NCI-H1417 treated with DMSO at 0.1 percent for 48 hours (cell line): Measurements from ENCODE around the gene MICB.
"Not testable (repeated sequence)": the region's sequence is repeated elsewhere in the genome, so short reads cannot be mapped to it uniquely, and the experiment has no call there.

ENCODE experiments used
- DNase-seq: peaks from one replicate; lab custom pipeline; 2025; lab: John Stamatoyannopoulos, UW

Gene MICB

DNA sequence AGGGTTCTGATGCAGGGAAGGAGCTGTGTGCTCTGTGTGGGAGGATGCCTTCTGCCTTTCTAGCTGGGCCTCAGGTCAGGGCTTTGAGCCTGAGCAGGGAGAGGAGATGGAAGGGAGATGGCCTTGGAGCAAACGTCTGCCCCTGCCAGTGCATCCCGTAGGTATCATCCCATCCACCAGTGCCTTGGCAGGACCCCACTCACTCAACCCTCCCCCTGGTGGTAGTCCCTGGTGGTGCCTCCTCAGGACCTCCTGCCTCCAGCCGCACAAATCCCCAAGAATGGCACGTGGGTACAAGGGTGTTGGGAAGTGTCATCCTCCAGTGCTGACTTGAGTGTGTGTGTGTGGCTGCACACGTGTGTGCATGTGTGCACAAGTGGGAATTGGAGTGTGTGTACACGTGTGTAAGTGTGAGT lies 23.1 kb upstream of the MICB start:
- no peak for DNase-seq

DNA sequence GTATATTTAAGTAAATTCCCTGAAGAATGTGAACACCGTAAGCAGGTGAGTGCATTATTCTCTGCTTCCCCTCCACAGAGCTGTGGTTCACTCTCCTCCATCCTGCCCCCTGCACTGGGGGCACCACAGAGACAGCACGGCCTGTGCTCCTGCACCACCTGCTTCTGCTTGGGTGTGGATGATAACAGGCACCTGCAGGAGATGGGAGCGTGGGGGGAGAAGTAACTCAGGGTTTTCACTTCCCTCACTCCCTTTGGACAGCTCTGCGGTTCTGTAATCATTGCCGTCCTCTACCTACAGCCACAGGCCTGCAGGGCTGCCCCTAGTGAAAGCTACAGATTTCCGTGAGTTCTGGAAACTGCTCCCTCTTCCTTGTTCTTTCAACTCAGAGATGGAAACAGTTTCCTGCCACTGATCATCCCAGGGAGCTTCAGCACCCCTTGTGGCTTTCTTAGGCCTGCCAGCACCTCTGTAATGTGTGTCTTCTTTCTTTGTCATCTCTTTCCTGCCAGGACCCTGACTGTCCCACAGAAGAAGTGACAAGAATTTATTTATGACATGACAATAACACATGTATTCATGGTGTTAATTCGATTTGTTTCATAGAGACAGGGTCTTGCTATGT lies 21.3 kb upstream of the MICB start:
- DNase-seq: no peak

DNA sequence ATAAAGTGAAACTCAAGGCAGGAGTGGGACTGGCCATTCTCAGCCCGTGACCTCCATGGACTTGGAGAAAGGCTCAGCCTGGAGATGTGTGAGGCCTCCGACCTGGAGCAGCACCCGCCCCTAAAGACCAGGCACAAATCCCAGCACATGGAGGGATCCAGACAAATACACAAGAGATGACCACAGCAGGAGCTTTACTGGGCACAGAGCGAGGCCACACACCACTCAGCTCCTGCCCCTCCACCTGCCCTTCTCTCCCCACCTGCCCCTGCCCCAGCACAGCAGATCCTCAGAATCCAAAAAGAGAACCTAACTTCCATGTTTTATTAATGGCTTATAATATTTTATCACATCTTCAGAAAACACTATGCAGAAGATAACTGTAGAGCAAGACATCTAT lies 20.4 kb upstream of the MICB start:
- no peak for DNase-seq

DNA sequence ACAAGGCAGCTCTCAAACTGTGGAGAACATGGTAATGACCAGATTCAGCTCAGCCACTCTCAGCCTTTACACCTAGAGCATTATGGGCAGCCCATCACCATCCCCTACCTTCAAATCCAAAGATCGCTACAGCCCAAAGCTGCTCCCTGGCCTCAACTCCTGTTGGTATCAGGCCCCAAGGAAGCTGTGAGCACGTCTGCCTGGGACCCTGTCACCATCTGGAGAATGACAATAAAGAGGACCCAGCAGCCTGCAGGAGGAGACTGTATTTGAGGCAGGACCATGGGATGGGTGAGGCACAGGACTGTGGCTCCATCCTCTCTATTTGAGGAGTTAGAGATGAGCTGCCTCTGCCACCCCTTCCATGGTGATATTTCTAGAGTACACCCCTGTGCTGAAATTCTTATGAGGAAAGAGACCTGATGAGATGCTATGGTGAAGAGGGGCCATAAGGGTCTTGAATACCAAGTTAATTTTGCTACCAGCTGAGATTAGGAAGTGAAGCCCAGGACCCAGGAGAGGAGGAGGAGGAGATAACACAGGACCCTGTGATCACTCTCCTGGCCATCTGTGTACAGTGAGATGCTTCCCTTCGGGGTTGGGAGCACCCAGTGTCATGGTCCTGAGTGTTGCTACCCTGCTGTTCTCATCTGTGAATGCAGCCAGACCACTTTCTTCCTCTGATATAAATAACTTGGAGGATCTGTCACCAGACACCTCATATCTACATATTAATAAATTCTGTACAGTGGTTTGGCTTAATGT lies 19.6 kb upstream of the MICB start:
- no peak for DNase-seq

DNA sequence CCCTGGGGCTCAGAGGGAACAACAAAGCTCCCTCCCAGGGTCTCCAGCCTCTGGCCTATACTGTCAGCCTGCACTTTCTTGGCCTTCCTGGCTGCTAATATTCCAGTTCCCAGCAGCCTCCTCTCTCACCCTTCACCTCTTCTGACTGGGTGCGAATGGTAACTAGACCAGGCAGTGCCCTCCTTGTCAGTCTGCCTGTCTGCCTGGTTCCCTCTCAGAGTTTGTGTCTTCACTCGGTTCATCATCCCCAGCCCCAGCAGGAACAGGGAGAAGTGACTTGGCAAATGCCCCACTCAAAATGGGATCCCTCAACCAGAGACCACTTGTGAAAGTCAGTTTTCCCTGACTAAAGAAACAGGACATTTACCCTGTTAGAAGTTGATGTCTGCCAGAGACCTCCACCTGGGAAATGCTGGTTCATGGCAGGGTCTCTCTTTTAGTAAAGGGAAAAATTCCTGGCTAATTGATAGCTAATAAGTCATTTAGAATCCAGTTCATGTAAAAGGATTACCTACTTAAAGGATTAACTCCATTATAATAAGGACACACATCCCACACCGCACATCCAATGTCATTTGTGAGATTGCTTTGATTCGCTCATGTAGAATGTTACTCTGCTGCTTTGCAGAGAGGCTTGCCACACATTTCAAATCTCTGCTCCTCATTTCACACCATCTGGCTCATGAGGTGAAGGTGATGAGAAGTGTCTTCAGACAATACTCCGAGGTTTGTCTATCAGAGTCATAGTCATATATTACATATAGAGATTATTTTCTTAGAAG lies 18.6 kb upstream of the MICB start:
- DNase-seq: no peak

DNA sequence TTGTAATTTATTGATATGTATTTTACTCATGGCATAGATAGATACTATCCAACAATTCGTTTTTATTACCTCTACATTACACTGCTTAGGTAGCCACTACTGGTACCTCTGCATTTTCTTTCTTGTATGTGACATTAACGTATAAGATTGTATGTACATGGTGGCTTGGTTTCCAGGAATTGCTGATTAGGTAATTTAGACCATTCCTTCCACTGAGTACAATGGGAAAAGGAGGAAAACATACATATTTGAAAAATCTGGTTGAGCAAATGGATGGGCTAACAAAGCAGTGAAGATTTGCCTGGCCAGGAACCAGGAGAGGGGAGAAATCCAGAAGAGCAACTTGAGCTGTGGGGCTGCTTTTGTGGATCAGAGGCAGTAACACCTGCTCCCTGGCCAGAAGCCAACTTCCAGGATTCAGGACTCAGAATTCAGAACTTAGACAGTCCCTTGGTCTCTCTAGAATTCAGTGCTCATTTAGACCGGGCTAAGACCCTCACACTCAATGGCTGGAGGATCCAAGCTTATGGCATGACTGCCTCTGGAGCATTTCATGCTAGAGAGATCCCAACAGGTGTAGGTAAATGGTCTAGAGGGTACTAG lies 17.9 kb upstream of the MICB start:
- DNase-seq: no peak

DNA sequence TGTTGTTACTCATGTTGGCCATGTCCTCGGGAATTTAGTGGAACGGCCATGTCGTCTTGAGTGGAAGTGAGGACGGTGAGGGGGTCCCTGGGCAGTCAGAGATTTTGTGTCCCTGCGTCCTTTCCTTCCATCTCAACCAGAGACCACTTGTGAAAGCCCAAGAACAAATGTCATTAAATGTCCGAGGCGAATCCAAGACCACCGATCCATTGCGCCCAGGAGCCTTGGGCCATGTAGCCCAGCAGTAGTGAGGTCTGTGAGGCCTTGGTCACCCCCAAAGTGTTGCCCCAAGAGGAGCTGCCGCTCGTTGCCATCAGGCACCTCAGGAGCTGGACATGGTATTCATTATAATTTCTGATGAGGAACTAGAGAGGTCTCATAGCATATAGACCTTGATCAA lies 17.4 kb upstream of the MICB start:
- DNase-seq: no peak

DNA sequence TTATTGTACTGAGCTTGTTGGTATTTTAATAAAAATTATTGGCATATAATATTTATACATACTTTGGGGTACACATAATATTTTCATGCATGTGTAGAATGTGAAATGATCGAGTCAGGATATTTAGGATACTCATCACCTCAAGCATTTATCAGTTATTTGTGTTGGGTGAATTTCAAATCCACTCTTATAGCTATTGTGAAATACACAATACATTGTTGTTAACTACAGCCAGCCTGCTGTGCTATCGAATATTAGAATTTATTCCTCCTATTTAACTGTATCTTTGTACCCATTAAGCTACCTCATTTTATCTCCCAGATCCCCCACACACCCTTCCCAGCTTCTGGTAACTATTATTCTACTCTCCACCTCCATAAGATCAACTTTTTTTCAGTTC lies 14.6 kb upstream of the MICB start:
- DNase-seq: no peak

DNA sequence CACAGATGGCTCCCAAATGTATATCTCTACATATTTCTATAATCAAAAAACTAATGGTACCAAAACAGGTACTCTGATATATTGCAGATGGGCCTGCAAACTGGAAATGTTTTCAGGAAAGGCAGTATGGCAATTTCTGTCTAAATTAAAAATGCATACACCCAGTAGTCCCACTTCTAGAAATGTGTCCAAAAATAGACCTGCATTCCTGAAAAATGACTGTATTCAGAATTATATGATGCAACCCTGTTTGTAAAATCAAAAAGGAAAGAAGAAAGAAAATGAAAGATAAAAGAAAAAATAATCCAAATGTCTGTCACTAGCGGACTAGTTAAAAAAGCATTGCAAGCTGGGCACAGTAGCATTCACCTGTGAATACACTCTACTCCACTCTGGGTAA lies 12.9 kb upstream of the MICB start:
- no peak for DNase-seq

DNA sequence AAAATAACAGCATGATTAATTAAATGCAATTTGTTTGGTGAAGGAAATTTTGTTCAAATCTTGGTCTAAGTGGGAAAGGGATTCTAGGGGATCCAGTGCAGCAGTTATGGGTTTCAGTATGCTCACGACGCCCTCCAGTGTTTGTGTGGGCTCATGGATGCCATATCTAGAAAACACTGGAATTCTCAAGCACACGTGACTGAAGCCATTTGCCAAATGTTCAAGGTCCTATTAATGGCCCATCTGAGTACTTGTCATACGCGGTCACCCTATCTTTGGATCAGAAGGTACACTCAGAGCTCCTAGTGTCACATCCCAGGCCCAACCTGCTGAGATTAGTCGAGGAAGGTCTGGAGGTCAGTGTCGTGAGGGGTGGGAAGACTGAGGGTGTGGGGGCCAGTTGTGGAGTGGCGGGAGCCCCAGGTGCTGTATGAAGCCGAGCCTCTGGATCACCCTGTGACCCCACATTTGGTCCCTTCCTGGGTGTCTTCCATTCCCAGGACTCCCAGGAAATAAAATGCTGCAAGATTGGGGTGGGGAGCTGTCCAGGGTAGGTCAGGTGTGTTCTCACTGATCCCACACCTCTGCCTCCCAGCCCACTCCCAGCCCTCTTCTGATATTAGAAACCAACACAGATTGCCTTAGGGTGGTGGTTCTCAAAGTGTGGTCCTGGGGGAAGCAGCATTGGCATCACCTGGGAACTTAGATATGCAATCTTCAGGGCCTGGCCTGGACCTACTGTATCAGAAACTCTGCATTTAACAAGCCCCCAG lies 11.7 kb upstream of the MICB start:
- DNase-seq: not testable (repeated sequence)

DNA sequence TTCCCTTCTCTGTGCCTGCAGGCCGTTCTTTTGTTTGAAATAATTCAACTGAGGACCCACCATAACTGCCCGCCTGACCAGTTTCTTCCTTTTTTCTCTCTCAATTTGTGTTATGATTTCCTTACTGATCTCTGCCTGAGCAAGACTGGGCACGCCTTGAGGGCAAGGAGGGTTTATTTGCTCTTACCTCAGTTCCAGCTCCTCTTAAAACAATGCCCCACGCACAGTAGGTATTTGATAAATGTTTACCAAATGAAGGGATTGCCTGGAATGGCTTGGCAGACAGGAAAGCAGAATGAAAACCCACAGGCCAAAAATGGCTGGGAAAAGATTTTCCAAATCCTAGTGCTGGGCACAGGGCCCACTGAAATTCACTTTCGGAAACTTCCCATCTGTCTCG lies 10.3 kb upstream of the MICB start:
- DNase-seq: not testable (repeated sequence)

DNA sequence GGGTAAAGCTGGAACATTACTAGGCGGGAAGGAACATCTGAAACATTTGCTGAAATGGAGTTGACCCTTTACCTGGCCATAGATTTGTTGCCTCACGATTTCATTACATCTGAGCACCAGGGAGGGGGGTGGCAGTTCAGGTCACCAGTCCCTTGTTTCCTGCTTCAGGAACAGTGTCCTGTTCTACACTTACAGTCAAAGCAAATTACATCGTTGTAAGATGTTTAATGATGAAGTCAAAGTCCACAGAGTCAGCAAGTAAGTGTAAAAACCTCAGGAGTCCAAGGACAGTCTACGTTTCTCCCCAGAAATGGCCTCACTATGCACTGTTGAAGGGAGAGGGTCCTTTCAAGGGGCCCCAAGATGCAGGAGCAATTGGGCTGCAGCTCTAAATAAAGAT lies 8.9 kb upstream of the MICB start:
- no peak for DNase-seq

DNA sequence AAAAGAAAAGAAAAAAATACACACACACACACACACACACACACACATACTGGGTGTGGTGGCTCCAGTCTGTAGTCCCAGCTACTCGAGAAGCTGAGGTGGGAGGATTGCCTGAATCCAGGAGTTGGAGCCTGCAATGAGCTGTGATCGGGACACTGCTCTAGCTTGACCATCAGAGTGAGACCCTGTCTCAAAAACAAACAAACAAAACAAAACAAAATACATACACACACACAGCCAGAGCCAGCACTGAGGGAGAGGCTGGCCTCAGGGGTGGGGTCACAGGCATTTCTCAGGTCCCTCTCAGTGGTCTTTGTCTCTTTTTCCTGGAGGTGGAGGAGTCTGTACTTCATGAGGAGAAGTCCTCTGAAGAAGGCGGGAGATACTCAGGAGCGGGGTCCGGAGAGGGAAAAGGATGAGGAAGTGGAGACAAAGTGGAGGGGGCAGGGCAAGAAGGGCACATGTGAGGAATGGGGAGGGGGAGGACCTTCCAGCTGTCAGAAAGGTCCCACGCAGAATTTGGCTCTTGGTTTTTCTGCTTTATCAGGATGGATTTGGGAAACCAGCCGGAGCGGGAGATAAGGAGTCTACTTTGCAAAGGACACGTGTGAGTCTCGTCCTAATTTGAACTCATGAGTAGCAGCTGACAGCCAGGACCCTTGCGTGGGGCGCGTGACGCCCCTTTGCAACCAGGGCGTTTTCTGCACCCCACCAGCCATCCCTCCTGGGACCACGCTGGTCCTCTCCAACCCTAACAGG lies 7.7 kb upstream of the MICB start:
- DNase-seq: no peak

DNA sequence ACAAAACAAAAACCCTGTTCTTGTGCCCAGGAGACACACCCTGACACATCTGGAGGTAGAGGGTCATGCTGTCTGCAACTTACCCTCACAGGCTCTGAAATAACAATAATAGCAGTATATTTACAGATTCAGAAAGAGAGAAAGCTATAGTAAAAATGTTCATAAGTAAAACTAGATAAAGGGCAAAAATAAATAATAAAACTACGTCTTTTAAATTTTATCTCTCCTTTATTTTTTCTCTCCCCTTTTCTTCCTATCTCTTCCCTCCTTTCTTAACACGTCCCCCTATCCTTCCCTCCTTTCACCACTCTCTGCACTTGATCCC lies 4.4 kb upstream of the MICB start:
- not testable (repeated sequence) for DNase-seq

DNA sequence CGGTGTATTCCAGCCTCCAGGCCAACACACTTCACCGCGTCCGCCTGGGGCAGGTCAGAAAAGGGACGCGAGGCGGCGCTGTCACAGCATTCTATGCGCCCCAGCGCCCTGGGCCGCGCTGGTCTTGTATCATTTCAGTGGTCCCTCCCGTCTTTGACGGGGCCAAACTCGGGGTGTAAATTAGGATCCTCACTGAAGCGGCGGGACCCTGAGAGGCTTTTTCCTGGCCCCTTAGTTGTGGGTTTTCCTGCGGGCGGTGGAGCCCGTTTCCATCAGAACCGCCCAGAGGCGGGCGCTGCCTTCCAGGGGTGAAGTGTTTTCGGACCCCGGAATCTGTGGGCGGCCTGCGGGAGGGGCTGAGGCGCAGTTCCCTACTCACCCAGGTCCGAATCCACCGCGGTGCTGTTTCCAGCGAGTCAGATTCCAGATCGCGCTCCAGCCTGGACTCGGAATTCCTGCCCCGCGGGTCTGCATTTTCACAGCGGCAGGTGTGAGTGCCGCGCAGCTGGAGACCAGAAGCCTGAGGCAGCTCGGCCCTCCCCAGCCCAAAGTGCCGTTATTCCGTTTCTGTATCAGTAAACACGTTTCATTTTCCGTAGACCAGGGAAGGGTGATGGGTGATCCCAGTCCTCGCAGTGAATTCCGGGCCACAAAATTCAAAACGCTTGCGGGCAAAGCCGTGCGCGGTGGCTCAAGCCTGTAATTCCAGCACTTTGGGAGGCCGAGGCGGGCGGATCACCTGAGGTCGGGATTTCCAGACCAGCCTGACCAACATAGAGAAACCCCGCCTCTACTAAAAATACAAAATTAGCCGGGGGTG lies 3.9 kb upstream of the MICB start:
- DNase-seq: no peak

DNA sequence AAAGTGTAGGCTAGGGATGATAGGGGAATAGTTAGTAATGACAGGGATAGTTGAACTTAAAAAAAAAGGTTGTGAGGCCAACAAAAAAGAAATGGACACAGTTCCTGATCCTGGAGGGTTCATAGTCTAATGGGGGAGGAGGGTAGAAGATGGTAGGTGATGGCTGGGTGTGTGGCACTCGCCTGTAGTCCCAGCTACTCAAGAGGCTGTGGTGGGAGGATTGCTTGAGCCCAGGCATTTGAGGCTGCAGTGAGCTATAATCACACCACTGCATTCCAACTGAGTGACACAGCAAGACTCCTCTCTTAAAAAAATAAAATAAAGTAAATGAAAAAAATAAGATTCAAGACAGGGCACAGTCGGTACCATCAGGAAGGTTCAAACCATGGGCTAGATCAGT lies 2.4 kb upstream of the MICB start:
- no peak for DNase-seq

DNA sequence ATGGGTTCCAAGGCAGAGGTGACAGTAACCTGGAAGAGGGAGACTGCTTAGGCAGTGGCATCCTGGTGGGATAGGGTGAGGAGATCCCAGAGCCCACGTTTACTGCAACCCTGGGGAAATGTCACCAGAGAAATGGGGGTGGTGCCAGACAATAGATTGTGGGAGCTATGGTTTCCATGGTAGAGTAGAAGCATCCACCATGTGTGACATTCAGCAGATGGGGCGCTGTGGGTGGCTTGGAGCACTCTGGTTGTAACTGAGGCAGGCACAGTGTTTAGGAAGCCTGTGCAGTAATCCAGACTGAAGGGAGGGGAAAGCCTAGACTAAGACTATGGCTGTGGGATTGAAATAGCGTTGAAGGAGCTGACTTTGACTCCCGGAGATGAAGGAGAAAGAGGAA lies 1.1 kb upstream of the MICB start:
- not testable (repeated sequence) for DNase-seq

DNA sequence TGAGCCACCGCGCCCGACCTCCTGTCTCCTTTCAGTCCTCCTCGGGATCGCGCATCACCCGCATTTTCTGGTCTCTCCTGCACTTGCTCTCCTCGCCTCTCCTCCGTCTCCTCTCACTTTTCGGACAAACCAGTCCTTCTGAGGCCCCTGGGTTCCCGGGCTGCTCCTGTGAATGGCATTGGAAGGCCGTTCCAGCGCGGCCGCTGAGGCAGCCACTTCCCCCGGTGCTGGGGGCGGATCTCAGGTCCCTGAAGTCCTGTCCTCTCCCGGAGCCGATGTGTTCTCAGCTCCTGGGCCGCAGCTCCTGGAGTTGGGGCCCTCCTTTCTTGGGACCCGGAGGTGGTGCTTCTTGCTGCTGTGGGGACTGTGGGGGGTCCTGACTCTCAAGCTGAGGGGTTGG lies 803 bp downstream of the MICB start:
- no peak for DNase-seq

DNA sequence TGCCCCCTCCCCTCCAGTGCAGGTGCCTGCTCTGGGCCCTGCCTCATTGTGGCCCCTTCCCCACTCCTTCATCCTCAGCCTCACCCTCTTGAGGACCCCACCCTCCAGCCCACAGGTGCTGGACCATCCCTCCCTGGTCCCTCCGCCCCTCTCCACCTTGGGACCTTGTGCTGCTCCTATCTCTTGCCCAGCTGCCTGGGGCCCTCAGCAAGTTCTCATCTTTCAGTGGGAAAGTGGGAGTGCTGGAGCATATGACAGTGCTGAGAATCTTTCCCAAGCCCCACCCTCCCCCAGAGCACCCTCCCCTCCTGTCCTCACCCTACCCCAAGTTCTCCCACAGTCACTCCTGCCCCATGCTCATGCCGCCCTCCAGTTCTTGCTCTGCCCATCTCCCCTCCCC lies 1.7 kb downstream of the MICB start:
- not testable (repeated sequence) for DNase-seq

DNA sequence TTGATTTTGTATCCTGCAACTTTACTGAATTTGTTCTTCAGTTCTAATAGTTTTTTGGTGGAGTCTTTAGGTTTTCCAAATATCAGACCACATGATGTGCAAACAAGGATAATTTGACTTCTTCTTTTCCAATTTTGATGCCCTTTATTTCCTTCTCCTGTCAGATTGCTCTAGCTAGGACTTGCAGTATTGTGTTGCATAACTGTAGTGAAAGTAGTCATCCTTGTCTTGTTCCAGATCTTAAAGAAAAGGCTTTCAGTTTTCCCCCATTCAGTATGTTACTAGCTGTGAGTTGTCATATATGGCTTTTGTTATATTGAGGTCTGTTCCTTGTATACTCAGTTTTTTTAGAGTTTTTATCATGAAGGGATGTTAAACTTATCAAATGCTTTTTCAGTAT lies 4.6 kb downstream of the MICB start:
- DNase-seq: no peak

DNA sequence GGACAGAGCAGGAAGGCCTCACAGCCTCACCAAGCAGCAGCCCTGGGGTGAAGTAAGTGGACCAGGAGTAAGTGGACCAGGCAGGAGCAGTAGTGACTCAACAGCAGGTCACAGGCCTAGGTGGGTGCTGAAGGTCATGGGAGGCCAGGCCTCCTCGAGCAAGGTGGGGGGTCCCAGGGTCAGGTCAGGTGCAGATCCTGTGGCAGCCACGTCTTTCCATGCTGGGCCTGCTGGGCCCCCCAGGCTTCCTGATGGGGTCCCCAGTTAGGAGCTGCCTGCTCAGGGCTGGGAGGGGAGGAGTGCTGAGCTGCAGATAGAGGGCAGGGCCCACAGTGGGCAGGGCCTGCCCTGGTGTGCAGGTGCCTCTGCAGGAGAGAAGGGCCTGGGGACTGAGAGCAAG lies 11.1 kb downstream of the MICB start:
- DNase-seq: not testable (repeated sequence)
